GM21515 (cell line): Measurements from ENCODE around the gene JMJD8.

Experiments
- ATAC-seq: cut with Tn5 transposase; IDR thresholded peaks from one replicate; pipeline ENCODE4 v1.9.1; 2021; ENCODE audit not compliant: unreplicated experiment

Gene JMJD8

DNA sequence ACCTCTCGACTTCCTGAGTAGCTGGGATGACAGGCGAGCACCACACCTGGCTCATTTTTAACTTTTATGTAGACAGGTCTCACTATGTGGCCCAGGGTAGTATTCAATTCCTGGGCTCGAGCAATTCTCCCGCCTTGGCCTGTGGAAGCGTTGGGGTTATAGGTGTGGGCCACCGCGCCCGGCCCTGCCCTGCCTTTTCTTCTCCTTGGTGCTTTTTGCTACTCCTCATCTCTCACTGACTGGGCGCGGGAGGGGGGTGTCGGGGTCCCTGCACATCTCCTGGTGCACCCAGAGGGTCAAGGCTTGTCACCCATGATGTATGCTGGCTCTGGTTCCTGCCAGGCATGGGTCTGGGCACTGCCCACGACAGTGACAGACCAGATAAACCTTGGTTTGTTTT lies 39.6 kb downstream of the JMJD8 start:
- ATAC-seq: no peak

- no peak for ATAC-seq
These were observed 41.1 kb downstream of the JMJD8 start for GRCh38 chr16:643050-643368.

DNA sequence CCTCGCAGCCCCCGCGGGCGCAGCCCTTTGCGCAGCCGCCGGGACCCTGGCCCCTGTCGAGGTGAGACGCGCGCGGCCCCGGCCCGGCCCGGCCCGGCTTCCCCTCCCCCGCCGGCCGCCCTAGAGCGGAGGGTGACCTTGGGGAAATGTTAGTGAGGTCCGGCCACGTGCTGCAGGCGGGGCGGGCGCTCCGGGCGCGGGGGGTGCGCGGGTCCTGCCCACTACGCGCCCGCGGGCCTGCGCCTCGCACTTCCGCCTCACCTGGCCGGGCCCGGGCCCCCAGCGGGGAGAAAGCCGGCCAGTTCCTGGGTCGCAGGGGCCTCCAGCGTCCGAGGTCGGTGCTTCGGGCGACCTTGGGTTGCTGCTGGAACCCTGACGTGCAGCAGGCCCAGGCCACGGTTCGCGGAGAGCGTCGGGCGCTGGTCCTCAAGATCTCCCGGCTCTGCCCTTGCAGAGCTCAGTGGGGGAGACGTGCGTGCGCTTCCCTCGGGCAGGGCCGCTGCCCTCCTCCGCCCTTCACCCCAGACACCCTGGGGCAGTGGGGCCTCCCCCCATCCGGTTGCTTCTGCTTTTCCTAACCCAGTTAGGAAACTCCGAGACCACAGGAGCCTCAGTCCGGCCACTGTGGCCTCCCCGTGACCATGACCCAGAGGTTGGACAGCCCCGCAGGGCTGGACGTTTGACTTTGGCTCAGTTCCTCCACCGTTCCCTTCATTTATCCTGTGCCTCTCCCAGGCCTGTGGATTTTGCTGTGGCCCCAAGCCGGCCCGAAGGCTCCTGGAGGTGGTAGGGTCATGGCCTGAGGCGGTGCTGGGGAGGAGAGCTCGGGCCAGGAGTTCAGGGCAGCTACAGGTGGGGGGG lies 41.7 kb downstream of the JMJD8 start:
- ATAC-seq: peak; percentile 28

DNA sequence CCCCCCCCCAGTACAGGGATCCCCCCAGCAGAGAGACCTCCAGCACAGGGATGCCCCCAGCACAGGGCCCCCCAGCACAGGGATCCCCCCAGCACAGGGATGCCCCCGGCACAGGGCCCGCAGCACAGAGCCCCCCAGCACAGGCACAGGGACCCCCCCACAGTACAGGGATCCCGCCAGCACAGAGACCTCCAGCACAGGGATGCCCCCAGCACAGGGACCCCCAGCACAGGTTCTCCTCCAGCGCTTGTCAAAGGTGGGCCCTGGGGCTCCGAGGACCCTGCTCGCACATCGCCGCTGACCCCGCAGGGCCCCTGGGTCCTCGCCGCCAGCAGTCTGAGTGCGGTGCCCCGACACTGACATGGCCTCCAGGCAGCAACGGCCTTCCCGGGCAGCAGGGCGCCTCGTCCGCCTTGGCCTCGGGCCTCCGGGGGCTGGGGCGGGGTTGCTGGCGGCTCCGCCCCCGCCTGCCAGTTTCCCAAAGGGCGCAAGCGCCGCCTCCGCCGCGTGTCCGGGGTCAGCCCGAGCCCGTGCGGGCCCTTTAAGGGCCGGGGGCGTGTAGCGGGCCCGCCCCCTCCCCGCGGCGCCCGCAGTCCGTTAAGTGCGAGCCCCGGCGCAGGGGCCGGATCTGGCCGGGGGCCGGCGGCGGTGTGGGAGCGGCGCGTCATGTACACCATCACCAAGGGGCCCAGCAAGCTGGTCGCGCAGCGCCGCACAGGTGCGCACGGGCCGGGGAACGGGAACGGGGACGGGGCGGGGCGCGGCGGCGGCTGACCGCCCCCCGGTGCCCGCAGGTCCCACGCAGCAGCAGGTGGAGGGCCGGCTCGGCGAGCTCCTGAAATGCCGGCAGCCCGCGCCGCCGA lies 42.6 kb downstream of the JMJD8 start, which contains the start of gene MCRIP2:
Gene MCRIP2 (plus strand): TSS at position 503 of the 863 bp plus-strand sequence. CDS start 164 bp downstream, at position 667.
- ATAC-seq: peak; percentile 40

DNA sequence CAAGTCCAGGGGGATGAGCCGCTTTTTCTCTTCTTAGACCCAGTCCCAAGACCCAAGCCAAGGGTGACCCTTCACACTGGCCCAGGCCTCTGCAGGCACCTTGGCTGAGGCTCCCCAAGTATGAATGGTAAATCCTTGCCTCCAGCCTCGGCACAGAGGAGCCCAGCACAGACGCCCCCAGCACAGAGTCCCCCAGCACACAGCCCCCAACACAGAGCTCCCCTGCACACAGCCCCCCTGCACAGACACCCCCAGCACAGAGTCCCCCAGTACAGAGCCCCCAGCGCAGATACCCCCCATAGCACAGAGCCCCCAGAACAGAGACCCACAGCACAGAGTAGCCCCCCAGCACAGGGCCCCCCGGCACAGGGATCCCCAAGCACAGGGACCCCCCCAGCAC lies 43.5 kb downstream of the JMJD8 start:
- no peak for ATAC-seq

DNA sequence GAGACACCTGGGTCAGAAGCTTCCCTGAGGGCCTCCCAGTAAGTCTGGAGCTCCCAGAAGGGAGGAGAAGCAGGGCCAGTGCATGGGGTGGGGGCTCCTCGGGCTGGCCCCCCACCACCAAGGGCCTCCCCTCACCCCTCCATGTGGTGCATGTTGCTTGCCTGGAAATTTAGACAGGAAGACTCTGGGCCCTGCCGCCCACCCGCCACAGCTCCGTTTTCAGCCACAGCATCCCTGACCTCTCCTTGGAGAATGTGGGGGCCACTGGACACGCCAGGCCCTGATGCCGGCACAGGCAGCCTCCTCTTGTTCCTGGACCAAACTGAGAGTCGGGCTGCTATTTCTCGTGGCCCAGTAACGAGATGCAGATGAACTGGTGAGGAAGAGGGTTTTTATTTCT lies 45.3 kb downstream of the JMJD8 start:
- no peak for ATAC-seq

DNA sequence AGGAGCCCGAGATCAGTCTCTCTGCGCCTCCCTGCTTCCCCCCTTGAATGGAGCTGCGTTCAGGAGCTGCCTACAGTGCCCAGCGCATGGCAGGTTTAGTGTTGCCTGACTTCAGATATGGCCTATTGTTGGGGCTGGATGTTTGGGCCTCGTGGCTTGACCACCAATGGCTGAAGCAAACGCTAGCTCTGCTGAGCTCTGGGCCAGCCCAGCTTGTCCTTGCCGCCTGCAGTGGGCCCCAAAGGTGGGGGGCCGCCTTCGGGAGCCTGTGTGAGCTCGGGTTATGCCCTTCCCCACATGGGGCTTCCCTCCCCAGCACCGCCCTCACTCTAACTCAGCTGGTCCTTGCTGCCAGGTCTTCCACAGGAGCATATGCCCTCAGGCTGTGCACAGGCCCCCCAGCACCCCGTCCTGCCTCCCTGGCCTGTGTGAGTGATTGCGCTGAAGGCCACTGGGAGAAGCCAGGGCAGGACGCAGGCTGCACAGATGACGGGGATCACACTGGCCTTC lies 46.0 kb downstream of the JMJD8 start:
- ATAC-seq: no peak

DNA sequence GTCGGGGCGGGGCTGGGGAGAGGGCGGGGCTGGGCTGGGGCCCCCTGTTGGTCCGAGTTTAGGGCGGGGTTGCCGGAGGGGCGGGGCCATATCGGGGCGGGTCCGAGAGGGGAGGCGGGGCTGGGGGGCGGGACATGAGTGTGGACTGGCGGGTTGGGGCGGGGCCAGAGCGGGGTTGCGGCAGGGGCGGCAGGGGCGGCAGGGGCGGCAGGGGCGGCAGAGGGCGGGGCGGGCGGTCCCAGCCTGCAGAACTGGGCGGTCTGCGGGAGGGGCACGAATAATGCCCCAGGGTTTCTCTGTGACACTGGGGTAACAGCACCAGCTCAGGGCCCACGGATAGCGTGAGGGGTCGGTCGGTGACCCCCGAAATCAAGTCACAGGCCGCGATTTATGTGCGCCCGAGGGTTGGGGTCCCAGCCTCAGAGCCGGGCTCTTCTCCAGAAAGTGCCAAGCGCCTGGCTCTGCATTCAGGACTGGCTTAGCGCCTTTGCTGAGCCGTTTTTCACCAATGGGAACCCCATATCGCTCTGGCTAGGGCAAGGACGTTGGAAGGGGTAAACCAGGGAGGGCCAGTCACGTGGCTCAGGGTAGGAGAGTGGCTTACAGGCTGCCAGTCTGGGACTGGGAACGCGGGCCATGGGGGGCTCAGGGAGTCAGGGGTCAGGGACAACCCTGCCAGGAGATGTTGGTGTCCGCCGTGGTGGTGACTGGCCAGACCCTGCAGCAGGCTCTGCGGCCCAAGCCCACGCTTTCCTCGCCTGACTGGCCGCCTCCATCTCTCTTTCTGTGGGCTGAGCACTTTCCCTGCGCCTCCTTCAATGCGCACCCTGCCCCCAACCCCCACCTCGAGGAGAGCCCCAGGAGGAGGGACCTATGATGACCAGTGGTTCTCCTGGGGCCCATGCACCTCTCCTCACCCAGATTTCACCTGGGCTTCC lies 46.8 kb downstream of the JMJD8 start:
- ATAC-seq: no peak

GRCh38 chr16:636206-637080 lies 47.7 kb downstream of the JMJD8 start, which contains the start of gene METTL26:
Gene METTL26 (minus strand): TSS chr16:636305. CDS start chr16:636290, 15 bp downstream.
- ATAC-seq: peak; percentile 69

- no peak for ATAC-seq
These were observed 48.4 kb downstream of the JMJD8 start for GRCh38 chr16:635573-636205.

DNA sequence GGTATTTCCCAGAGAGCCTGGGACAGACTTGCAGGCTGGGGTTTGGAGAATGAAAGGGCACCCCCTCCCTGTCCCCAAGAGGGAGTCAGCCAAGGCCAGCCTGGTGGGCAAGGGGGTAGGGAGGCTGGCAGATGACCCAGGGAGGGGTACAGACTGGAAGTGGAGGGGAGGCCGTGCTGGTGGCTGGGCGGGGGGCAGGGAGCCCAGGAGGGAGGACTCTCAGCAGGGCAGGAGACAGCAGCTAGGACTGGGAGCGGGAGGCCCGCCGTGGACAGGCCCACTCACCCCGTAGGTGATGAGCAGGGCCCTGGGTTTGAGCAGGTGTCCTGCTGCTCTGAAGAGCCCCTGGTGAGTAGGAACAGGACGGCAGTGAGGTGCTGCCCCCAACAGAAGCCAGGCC lies 49.1 kb downstream of the JMJD8 start:
- no peak for ATAC-seq

- ATAC-seq: no peak
These were observed 50.0 kb downstream of the JMJD8 start for GRCh38 chr16:634051-634670.

- ATAC-seq: no peak
These were observed 50.6 kb downstream of the JMJD8 start for GRCh38 chr16:633336-634050.

DNA sequence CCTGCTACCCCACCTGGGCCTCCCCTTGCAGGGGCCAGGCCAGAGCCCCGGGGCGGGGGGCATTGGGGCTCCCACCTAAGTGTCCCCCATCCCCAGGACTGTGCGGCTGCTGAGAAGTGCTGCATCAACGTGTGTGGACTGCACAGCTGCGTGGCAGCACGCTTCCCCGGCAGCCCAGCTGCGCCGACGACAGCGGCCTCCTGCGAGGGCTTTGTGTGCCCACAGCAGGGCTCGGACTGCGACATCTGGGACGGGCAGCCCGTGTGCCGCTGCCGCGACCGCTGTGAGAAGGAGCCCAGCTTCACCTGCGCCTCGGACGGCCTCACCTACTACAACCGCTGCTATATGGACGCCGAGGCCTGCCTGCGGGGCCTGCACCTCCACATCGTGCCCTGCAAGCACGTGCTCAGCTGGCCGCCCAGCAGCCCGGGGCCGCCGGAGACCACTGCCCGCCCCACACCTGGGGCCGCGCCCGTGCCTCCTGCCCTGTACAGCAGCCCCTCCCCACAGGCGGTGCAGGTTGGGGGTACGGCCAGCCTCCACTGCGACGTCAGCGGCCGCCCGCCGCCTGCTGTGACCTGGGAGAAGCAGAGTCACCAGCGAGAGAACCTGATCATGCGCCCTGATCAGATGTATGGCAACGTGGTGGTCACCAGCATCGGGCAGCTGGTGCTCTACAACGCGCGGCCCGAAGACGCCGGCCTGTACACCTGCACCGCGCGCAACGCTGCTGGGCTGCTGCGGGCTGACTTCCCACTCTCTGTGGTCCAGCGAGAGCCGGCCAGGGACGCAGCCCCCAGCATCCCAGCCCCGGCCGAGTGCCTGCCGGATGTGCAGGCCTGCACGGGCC lies 51.4 kb downstream of the JMJD8 start:
- no peak for ATAC-seq

DNA sequence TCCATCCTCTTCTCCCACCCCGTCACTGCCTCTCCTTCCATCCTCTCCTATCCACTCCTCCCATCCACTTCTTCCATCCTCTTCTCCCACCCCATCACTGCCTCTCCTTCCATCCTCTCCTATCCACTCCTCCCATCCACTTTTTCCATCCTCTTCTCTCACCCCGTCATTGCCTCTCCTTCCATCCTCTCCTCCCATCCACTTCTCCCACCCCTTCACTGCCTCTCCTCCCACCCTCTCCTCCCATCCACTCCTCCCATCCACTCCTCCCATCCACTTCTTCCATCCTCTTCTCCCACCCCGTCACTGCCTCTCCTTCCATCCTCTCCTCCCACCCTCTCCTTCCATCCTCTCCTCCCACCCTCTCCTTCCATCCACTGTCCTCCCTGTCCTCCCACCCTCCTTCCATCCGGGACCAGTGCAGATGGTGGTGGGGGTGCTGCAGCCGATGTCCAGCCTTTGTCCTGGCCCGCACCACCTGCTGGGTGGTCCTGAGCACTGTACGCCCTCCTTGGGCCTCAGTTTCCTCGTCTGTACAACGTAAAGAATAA lies 52.3 kb downstream of the JMJD8 start:
- no peak for ATAC-seq
